Stimulated activated naive CD8-positive, alpha-beta T cell treated with anti-CD3 and anti-CD28 coated beads, Interleukin-15, amount 100 ng/mL, for 72 hours (primary cell): ENCODE data around the gene C6orf132.
A peak's percentile ranks its signal among the peaks of the same experiment; 100 is the strongest.
"Not testable (repeated sequence)": the region's sequence is repeated elsewhere in the genome, so short reads cannot be mapped to it uniquely, and the experiment has no call there.

ENCODE experiments used
- ATAC-seq: fragments of 150-1000 bp; cut with Tn5 transposase; 2 replicates; pipeline ENCODE4 v1.10.0; 2021; ENCODE audit warnings: mild to moderate bottlenecking, moderate library complexity
- DNase-seq, 2 donors: peaks; one replicate each; pipeline ENCODE4 v3.0.0; 2021 to 2022
- H3K27ac Mint-ChIP-seq, 2 donors: one replicate each; pipeline ENCODE4 v1.8.0; 2022; ENCODE audit warnings: mild to moderate bottlenecking in 2 of 2, mixed read lengths in 2 of 2, moderate library complexity in 2 of 2
- H3K27me3 Mint-ChIP-seq: one replicate; pipeline ENCODE4 v1.8.0; 2022; ENCODE audit warnings: mixed read lengths
- H3K4me1 Mint-ChIP-seq: one replicate; pipeline ENCODE4 v1.8.0; 2022; ENCODE audit warnings: mild to moderate bottlenecking, mixed read lengths
- H3K4me3 Mint-ChIP-seq, 2 donors: one replicate each; pipeline ENCODE4 v1.8.0; 2022; ENCODE audit warnings: mild to moderate bottlenecking in 2 of 2, mixed read lengths in 2 of 2, moderate library complexity in 1 of 2
- H3K9me3 Mint-ChIP-seq, 2 donors: one replicate each; pipeline ENCODE4 v1.8.0; 2022; ENCODE audit warnings: mixed read lengths in 2 of 2

C6orf132 gene

GRCh38 chr6:42168650-42169049 lies 26.2 kb upstream of the C6orf132 start:
- DNase-seq (no peak), ATAC-seq (no peak)
- Mint-ChIP-seq H3K27ac (no peak overlapping the region), H3K4me3 (no peak overlapping the region), H3K4me1 (peaks cover 8% of the 10 kb centered on the region), H3K27me3 (no peaks in the 10 kb centered on the region), H3K9me3 (no peaks in the 10 kb centered on the region)

- no peaks in the 10 kb centered on the region for H3K27me3 Mint-ChIP-seq
- DNase-seq = peak; percentile 77 to 79
- H3K9me3 Mint-ChIP-seq = no peaks in the 10 kb centered on the region
- no peak overlapping the region for H3K4me3 Mint-ChIP-seq
- peak overlapping the region; percentile 88 to 94 for H3K27ac Mint-ChIP-seq
- peak; percentile 92 for ATAC-seq
- H3K4me1 Mint-ChIP-seq = peaks cover 8% of the 10 kb centered on the region
These were observed 24.2 kb upstream of the C6orf132 start for GRCh38 chr6:42166444-42167141.

- DNase-seq (no peak), ATAC-seq (no peak)
- Mint-ChIP-seq H3K27me3 (peaks cover 7% of the 10 kb centered on the region), H3K4me1 (peaks cover 8% of the 10 kb centered on the region), H3K9me3 (no peaks in the 10 kb centered on the region), H3K4me3 (no peak overlapping the region), H3K27ac (no peak overlapping the region)
These were observed 22.6 kb upstream of the C6orf132 start for GRCh38 chr6:42165016-42165415.

- peak overlapping the region in 1 of 2 donors; percentile 84 for H3K27ac Mint-ChIP-seq
- no peaks in the 10 kb centered on the region for H3K9me3 Mint-ChIP-seq
- H3K4me1 Mint-ChIP-seq = peaks cover 8% of the 10 kb centered on the region
- peaks cover 7% of the 10 kb centered on the region for H3K27me3 Mint-ChIP-seq
- DNase-seq (no peak), ATAC-seq (no peak)
- no peak overlapping the region for H3K4me3 Mint-ChIP-seq
These were observed 21.6 kb upstream of the C6orf132 start for GRCh38 chr6:42163981-42164380.

GRCh38 chr6:42162812-42163211 lies 20.4 kb upstream of the C6orf132 start:
- H3K4me3 Mint-ChIP-seq = no peak overlapping the region
- H3K4me1 Mint-ChIP-seq = peaks cover 8% of the 10 kb centered on the region
- no peak for ATAC-seq
- H3K27me3 Mint-ChIP-seq = peaks cover 7% of the 10 kb centered on the region
- H3K27ac Mint-ChIP-seq = no peak overlapping the region
- no peaks in the 10 kb centered on the region for H3K9me3 Mint-ChIP-seq
- no peak for DNase-seq

GRCh38 chr6:42162384-42162783 lies 20.0 kb upstream of the C6orf132 start:
- H3K4me3 Mint-ChIP-seq = no peak overlapping the region
- peaks cover 8% of the 10 kb centered on the region for H3K4me1 Mint-ChIP-seq
- DNase-seq (no peak), ATAC-seq (no peak)
- H3K27ac Mint-ChIP-seq = no peak overlapping the region
- peaks cover 7% of the 10 kb centered on the region for H3K27me3 Mint-ChIP-seq
- no peaks in the 10 kb centered on the region for H3K9me3 Mint-ChIP-seq

GRCh38 chr6:42159431-42160024 lies 17.1 kb upstream of the C6orf132 start:
- no peak overlapping the region for H3K27ac Mint-ChIP-seq
- no peak for DNase-seq
- ATAC-seq = no peak
- no peaks in the 10 kb centered on the region for H3K4me1 Mint-ChIP-seq
- H3K9me3 Mint-ChIP-seq = no peaks in the 10 kb centered on the region
- no peak overlapping the region for H3K4me3 Mint-ChIP-seq
- H3K27me3 Mint-ChIP-seq = peaks cover 7% of the 10 kb centered on the region

- ATAC-seq = no peak
- DNase-seq = no peak
- no peaks in the 10 kb centered on the region for H3K9me3 Mint-ChIP-seq
- no peak overlapping the region for H3K27ac Mint-ChIP-seq
- no peaks in the 10 kb centered on the region for H3K4me1 Mint-ChIP-seq
- peaks cover 7% of the 10 kb centered on the region for H3K27me3 Mint-ChIP-seq
- no peak overlapping the region for H3K4me3 Mint-ChIP-seq
These were observed 16.2 kb upstream of the C6orf132 start for GRCh38 chr6:42158631-42159030.

- no peak overlapping the region for H3K4me3 Mint-ChIP-seq
- H3K27ac Mint-ChIP-seq = no peak overlapping the region
- no peaks in the 10 kb centered on the region for H3K9me3 Mint-ChIP-seq
- H3K27me3 Mint-ChIP-seq = peaks cover 7% of the 10 kb centered on the region
- ATAC-seq = no peak
- no peaks in the 10 kb centered on the region for H3K4me1 Mint-ChIP-seq
- DNase-seq = no peak
These were observed 15.6 kb upstream of the C6orf132 start for GRCh38 chr6:42158011-42158410.

GRCh38 chr6:42156638-42157037 lies 14.2 kb upstream of the C6orf132 start:
- no peaks in the 10 kb centered on the region for H3K4me1 Mint-ChIP-seq
- no peak overlapping the region for H3K27ac Mint-ChIP-seq
- no peak overlapping the region for H3K4me3 Mint-ChIP-seq
- no peak for ATAC-seq
- peaks cover 7% of the 10 kb centered on the region for H3K27me3 Mint-ChIP-seq
- H3K9me3 Mint-ChIP-seq = no peaks in the 10 kb centered on the region
- no peak for DNase-seq

GRCh38 chr6:42155293-42155692 lies 12.9 kb upstream of the C6orf132 start:
- DNase-seq = no peak
- no peak overlapping the region for H3K4me3 Mint-ChIP-seq
- peaks cover 2% of the 10 kb centered on the region for H3K27me3 Mint-ChIP-seq
- H3K27ac Mint-ChIP-seq = peak overlapping the region; percentile 28 to 57
- no peaks in the 10 kb centered on the region for H3K4me1 Mint-ChIP-seq
- H3K9me3 Mint-ChIP-seq = no peaks in the 10 kb centered on the region
- no peak for ATAC-seq

- Mint-ChIP-seq H3K27me3 (no peaks in the 10 kb centered on the region), H3K27ac (peak overlapping the region in 1 of 2 donors; percentile 28), H3K9me3 (no peaks in the 10 kb centered on the region), H3K4me3 (no peak overlapping the region), H3K4me1 (no peaks in the 10 kb centered on the region)
- no peak for ATAC-seq
- DNase-seq = no peak
These were observed 12.2 kb upstream of the C6orf132 start for GRCh38 chr6:42154461-42155209.

- H3K27ac Mint-ChIP-seq = no peak overlapping the region
- peaks cover 3% of the 10 kb centered on the region for H3K27me3 Mint-ChIP-seq
- H3K4me1 Mint-ChIP-seq = no peaks in the 10 kb centered on the region
- ATAC-seq (no peak), DNase-seq (no peak)
- H3K9me3 Mint-ChIP-seq = no peaks in the 10 kb centered on the region
- no peak overlapping the region for H3K4me3 Mint-ChIP-seq
These were observed 11.5 kb upstream of the C6orf132 start for GRCh38 chr6:42153921-42154320.

- not testable (repeated sequence) for ATAC-seq, H3K4me1 Mint-ChIP-seq, DNase-seq, H3K4me3 Mint-ChIP-seq, H3K9me3 Mint-ChIP-seq, H3K27ac Mint-ChIP-seq
- H3K27me3 Mint-ChIP-seq = peaks cover 10% of the 10 kb centered on the region
These were observed 10.3 kb upstream of the C6orf132 start for GRCh38 chr6:42152528-42153213.

GRCh38 chr6:42152024-42152423 lies 9.6 kb upstream of the C6orf132 start:
- Mint-ChIP-seq H3K4me3 (no peak overlapping the region), H3K27ac (no peak overlapping the region), H3K9me3 (no peaks in the 10 kb centered on the region), H3K4me1 (no peaks in the 10 kb centered on the region), H3K27me3 (peaks cover 10% of the 10 kb centered on the region)
- no peak for ATAC-seq
- no peak for DNase-seq

- Mint-ChIP-seq H3K27ac (no peak overlapping the region), H3K27me3 (peaks cover 15% of the 10 kb centered on the region), H3K4me3 (no peak overlapping the region), H3K9me3 (no peaks in the 10 kb centered on the region), H3K4me1 (no peaks in the 10 kb centered on the region)
- ATAC-seq = no peak
- no peak for DNase-seq
These were observed 7.8 kb upstream of the C6orf132 start for GRCh38 chr6:42150254-42150653.
